Mammary epithelial cell (primary cell): ENCODE results near the gene CNN2.
A peak's percentile ranks its signal among the peaks of the same experiment; 100 is the strongest.

Source experiments
- CTCF ChIP-seq, 2 donors: IDR thresholded peaks in 1 of 2; conservative IDR thresholded peaks in 1 of 2; 2 replicates each; pipeline ENCODE4 v1.5.1; 2011 to 2012; ENCODE audit warnings: inconsistent platforms in 2 of 2, low read length in 2 of 2, mild to moderate bottlenecking in 2 of 2, control low read depth in 1 of 2, low read depth in 1 of 2; ENCODE audit not compliant: insufficient read depth in 1 of 2; ENCODE audit errors: extremely low read depth in 1 of 2
- EZH2 ChIP-seq: IDR thresholded peaks from 2 replicates; pipeline ENCODE4 v1.6.1; 2012; ENCODE audit warnings: low read length, inconsistent platforms, borderline replicate concordance

GRCh38 chr19:982567-983170, 43.7 kb upstream of the CNN2 start:
- peak; percentile 64 to 76 for TF ChIP-seq CTCF (conservative IDR thresholded peaks at IDR 0.05 in 1 of 2, IDR thresholded peaks at IDR 0.05 in 1 of 2; ENCODE audit: extremely low read depth in 1 of 2, insufficient read depth in 1 of 2, low read depth in 1 of 2, low read length in 2 of 2)
- TF ChIP-seq EZH2 = no peak
